Activated T-cell treated with anti-CD3 and anti-CD28 coated beads for 48 hours (primary cell): ENCODE measurements around the gene NFRKB.
"Not testable (repeated sequence)": the region's sequence is repeated elsewhere in the genome, so short reads cannot be mapped to it uniquely, and the experiment has no call there.

Experiments used
- DNase-seq: peaks from one replicate; pipeline ENCODE4 v3.0.0-alpha.2; 2020; ENCODE audit warnings: low read depth

The NFRKB gene

DNA sequence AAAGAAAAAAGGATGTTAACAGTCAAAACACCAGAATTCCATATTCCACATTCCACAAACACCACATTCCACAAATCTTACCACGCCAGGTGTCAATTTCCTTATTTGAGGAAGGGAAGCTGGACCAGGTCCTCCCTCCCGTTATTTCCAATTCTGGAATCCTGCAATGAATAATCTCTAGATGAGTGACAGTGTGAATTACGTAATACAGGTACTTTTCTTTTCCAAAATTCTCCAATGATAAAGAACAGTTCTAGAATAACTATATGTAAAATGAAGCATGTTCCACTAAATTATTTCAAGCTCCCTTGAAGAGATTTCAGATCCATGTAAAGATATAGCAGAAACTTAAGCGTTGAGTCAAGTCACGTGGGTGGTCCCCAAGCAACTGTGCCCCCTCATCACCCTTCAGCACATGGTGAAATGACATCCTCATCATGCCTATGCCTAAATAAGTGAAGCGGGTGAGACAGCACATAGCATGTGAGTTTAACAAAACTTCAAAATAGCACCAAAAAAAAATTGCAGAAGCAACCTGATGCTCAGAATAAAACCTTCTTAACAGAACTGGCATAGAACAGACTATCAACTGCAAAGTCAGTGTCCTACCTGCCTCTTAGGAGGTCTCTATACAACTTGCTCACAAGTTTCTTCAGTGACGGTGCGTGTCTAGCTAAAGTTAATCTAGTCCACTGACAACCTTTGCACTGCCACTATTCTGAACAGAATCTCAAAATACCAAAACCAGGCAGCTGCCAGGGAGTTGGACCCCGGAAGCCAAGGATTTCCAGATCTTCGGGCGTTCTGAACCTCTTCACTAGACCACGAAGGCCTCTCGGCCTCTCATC lies 876 bp downstream of the NFRKB start:
- no peak for DNase-seq

DNA sequence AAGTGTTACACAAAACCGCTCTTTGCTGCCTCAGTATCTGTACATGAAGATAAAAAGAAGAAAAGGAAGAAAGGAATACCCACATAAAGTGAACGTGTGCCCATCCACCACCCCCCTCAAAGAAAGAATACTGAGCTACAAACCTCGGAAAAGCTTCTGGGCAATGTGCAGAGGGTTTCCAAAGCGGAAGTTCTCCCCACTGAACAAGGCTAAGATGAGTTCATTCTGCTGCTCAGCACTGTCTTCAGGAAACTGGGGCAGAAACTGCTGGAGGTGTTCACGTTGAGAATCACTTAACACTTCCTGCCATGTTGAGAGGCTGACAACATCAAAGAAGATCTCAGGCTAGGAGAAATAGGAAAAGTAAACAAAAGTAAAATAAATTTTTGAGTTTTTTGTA lies 6.9 kb downstream of the NFRKB start:
- DNase-seq = no peak

DNA sequence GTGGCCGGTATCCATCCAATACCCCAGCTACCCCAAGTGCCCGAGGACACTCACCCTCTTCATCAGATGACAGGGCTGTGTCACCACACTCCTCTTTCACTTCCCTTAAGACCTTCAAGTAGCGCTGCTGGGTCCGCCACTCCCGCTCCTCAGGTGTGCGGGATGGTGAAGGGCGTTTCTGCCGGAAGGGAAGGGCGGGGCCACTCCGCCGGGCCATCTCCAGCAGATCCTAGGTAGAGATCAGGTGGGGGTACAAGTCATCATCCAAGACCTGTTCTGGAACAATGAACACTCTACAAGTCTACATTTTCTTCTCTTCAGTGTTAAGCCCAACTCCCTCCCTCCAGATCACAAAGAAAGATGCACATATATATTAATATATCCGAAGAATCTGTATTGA lies 10.0 kb downstream of the NFRKB start:
- no peak for DNase-seq

DNA sequence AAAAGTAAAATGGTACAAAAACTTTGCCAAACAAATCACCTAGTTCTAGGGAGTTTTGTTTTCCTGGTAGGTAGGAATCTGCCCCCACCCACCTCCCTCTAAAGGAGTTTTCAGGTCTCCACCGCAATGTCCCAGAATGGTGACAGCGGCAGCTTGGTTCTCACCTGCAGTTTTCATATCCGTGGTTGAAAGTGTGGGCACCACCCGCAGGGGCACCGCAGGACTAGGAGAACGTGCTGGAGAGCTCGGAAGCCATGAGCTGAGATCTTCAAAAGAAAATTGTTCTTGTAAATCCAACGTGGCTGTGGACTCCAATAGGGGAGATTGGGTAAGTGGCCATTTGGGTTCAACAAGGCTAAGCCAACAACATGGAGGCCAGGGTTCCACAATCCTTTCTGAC lies 10.8 kb downstream of the NFRKB start:
- DNase-seq = no peak

DNA sequence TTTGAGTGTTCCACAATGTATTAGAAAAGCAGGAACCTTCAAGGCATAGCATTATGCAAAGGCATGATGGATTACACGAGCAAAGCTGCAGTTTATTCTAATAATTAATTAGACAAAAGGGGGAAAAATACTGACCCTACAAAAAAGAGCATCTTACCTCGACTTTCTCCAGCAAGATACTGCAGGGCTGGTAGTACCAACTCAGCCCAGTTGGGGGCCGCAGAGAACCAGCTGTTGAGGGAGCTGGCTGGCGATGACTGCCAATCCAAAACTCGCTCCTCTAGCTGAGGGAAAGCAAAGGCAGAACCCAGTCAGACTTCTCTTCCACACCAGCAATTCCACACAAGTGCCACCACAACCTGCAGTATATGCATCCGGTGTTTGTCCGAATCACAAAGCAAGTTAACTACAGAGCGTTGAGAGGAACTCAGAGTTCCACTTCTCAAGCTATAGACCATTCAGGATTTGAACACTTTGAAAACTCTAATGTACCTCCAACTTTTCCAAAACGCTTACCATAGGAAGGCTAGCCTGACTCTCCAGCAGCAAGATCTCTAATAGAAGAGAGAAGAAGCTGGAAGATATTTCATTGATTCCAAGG lies 13.7 kb downstream of the NFRKB start:
- DNase-seq = peak; percentile 24

DNA sequence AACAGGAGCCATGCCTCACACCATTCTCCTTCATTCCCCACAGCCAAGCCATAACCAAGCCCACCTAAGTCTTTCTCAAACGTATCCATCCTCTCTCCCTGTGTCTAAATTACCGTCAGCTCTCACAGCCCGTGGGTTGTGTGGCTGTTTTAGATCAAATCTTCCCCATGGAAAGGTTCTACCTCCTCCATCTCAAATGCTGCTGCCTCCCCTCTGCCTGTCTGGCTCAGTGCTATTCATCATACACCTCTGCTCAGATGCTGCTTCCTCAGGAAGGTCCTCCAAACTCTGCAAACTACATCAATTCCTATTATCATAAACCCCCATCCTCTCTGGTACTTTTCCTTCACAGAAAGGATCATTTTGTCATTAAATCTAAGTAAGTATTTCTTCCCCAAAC lies 15.1 kb downstream of the NFRKB start:
- no peak for DNase-seq

DNA sequence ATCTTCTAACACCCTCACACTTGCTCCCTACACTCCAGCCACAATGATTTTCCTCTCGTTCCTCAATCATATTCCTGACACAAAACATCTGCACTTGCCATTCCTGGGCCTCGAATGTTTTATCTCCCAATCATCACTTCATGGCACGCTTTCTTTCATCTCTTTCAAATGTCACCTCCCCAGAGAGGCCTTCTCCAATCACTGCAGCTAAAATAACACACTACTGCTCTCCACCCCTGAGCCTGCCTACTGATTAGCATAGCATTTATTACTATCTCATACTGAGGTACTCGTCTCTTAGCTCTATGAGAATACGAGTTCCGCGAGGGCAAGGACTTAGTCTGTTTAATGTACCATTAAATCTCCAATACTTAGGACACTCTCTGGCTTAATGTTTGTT lies 23.5 kb downstream of the NFRKB start:
- DNase-seq = no peak

DNA sequence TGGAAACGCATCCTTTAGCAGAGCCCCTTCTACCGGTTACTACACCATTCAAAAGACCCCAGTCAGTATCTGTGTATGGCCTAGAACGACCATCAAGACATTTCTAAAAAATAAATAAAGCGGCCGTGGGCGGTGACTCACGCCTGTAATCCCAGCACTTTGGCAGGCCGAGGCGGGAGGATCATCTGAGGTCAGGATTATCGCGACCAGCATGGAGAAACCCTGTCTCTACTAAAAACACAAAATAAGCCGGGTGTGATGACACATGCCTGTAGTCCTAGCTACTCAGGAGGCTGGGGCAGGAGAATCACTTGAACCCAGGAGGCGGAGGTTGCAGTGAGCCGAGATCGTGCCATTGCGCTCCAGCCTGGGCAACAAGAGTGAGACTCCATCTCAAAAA lies 26.8 kb downstream of the NFRKB start:
- not testable (repeated sequence) for DNase-seq

DNA sequence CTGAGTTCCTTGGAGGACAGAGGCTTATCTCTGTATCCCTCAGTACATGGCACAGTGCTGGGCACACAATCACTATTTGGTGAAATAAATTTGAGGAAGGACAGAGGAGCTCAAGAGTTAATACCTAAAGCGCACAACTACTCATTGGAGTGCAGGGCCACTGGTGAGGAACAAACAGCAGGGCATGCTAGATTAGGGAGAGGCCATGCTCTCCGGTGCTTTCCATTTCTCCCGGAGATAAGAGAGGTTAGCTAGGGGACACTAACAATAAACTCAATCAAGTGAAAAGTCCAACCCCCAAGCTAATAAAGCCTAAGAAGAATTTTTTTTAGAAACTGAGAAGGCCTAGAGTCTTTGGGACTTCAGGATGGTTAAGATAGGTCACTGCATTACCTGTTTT lies 29.1 kb downstream of the NFRKB start:
- no peak for DNase-seq

DNA sequence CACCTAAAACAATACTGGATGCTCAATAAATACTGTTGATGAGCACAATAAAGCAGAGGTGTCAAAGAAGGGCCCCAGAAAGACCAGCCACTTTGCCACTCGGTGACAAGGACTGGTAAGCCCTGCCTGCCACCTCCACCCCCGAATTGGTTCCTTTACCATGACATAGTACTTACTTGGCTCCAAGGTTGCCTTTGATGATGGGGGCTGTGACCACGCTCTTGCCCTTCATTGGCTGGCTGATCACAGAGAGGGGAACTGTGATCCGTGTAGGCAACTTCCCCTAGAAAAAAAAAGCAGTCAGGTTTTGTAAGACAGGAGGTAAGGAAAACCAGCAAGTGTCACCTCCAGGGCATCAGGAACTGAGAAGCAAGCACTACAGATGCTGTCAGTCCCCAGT lies 29.7 kb downstream of the NFRKB start:
- no peak for DNase-seq

DNA sequence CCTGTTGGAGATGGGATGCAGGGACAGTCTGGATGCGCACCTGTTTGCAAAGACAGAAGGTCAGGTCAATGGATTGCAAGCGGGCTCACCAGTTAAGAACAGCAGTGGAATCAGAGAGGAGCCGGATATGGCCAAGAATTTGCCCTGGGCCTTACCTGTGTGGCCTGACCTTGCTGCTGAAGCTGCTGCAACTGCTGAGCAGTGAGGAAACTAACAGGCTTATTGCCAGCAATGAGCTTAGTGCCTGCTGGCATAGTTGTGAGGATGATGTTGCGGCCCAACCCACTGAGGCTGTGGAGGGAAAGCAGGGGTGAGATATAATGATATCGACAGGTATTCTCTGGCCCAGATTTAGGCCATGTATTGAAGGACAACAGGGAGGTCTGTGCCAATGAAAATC lies 30.6 kb downstream of the NFRKB start:
- DNase-seq = no peak

DNA sequence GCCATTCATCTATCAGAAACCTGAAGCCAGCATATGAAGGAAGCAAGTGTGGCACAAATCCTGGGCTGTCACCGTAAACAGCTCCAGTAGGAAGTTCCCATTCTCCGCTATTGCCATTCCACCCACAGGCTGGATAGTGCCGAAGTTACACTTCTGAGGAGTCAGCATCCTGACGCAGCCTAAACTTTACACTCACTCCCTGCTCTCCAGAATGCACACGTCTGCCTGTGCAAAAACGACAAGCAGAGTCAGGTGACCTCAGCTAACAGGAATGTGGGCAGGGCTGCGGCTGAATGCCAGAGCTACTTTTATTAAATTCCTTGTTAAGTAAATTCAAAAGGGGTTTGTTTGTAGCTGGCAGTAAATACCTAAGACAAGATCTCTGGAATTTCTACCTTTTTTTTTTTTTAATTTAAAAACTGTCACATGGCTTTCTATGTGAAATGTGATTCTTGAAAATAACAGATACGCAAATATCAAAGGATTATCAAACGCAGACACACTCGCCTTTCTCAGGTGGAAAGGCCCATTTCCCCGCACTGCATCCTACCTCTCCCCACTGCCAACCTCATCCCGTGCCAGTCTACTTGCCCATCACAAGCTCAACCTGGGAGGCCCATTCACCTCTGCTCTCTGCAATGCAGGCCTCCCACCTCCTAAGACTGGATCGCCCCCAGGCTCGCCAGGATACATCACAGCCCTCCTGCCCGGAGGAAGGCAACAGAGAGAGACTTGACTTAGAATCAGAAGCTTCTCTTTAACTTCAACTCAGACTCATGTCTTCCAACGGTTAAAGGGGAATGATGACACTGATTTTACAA lies 33.5 kb downstream of the NFRKB start:
- DNase-seq = no peak

DNA sequence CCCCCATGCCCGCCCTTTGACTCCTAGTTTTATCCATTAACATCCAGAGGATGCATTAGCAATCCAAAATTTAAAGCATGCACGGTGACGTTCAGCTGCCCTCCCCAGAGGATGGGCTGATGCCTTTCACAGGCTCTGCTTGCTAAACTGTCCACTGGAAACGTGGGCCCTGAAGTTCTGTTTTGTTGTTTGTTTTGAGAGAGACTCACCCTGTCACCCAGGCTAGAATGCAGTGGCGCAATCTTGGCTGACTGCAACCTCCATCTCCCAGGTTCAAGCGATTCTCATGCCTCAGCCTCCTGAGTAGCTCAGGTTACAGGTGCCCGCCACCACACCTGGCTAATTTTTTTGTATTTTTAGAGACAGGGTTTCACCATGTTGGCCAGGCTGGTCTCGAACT lies 39.3 kb downstream of the NFRKB start:
- no peak for DNase-seq

DNA sequence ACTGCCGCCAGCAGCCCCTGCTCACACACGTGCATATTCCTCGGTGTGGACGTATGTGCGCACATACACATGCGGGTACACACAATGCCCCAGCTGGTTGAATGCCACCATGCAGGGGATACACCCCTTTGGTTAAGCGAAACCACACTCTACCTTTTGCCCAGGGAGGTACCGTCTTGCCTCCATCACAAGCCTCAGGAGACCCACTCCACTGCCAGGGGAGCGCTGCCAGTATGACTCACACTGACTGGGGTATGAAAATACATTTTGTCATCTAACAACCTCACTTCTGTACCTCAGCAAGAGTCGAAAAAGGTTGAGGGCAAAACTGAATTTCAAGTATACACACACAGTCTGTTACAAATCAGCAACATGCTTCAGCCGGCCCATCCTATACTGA lies 40.3 kb downstream of the NFRKB start:
- DNase-seq = no peak

DNA sequence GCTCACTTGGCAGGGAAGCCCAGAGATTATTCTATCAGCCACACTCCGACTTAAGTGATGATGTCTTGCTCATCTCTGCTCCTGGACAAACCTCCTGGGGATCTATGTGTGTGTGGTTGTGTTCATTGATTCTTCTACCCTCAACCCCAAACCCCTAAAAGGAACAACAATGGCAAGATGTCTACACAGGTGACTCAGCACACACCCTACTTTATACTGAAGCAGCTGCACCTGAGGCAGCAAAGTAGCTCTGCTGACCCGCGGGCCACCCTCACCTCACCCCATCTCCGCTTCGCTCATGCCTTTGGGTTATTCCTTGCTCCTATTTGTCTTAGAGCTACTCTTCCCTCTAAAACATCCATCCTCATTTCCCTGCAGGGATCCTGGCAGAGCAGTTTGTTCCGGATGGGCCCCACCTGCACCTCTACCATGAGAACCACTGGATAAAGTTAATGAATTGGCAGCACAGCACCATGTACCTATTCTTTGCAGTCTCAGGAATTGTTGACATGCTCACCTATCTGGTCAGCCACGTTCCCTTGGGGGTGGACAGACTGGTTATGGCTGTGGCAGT lies 41.1 kb downstream of the NFRKB start:
- DNase-seq = no peak

DNA sequence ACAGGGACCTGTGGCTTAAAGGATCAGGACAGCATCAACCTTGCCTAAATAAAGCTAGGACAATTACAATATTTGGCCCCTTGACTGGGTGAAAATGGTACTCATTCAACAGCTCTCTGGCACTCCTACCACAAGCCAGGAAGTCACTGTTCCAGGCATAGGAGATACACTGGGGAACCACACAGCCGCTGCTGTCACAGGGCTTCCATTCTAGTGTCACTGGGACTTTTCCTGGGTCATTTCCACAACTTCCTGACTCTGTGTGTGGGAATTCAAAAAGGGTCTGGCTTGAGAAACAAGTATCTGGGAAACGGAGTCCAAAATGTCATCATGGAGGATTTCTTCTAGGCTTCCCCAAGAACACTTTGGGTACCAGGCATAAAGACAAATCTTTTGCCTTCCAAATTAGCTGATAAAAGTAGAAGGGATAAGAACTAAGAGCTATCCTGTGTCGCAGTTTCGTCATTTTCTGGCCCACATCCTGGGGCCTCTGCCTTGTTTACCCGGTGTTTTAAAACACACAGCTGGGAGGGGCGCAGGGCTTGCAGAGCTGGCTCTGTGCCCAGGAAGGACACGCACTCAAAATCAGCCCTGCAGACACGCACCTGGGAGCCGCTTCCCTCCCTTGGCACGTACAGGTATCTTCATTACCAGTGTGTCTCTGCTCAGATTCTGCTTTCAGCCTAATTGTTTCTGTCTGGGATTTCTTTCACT lies 41.7 kb downstream of the NFRKB start:
- no peak for DNase-seq

DNA sequence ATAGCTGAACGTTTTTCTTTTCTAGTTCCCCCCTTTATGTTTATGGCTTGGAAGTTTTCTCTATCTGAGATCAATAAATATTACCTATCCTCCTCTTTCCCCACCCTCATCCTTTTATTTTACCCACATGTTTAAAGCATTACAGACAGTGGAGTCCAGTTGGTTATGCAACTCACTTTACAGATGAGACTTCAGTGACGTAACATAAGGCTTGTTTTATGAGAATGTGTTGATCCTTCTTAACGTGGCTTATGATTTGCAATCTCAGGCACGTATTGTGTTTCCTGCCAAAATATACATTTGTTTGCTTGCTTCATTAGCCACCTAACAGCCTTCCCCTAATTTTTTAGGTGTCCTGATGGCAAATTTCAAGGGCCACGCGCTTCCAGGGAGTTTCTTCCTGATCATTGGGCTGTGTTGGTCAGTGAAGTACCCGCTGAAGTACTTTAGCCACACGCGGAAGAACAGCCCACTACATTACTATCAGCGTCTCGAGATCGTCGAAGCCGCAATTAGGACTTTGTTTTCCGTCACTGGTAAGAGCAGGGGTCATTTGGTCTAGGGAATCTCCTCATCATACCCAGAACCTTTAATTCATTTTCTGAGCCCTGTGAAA lies 43.1 kb downstream of the NFRKB start:
- no peak for DNase-seq

DNA sequence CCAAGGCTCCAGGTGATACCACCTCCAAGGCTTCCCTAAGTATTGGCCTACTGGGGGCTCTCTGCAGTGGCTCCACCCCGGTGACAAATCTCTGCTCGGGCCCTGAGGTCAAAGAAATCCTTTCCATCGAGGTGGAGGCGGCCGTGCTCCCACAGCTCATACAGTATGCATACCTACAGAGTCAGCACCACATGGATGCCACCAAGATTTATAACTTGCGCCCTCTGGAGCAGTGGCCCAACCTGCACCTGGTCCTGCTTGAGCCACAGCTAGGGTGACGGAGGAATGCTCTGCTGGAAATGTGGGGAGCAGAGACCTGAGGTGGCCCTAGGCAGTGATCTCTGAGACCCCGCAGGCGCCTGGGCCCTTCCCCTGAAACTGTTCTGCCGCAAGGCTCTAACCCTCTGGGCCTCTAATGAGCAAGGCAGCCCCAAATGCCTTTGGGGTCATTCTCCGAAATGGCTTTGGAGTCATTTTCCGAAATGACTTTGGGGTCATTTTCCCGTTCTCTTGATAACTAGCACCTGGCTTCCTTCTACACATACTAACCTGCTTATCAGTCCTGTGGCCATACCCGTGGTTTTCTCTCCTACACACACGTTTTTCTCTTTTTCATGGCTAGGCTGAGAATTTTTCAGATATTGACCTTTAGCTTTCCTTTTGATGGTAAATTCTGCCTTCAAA lies 45.8 kb downstream of the NFRKB start:
- no peak for DNase-seq

DNA sequence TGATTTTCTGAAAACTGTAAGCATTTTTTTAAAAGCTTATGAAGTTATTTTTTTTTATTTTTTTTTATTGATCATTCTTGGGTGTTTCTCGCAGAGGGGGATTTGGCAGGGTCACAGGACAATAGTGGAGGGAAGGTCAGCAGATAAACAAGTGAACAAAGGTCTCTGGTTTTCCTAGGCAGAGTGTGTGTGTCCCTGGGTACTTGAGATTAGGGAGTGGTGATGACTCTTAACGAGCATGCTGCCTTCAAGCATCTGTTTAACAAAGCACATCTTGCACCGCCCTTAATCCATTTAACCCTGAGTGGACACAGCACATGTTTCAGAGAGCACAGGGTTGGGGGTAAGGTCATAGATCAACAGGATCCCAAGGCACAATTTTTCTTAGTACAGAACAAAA lies 48.0 kb downstream of the NFRKB start:
- DNase-seq = not testable (repeated sequence)

DNA sequence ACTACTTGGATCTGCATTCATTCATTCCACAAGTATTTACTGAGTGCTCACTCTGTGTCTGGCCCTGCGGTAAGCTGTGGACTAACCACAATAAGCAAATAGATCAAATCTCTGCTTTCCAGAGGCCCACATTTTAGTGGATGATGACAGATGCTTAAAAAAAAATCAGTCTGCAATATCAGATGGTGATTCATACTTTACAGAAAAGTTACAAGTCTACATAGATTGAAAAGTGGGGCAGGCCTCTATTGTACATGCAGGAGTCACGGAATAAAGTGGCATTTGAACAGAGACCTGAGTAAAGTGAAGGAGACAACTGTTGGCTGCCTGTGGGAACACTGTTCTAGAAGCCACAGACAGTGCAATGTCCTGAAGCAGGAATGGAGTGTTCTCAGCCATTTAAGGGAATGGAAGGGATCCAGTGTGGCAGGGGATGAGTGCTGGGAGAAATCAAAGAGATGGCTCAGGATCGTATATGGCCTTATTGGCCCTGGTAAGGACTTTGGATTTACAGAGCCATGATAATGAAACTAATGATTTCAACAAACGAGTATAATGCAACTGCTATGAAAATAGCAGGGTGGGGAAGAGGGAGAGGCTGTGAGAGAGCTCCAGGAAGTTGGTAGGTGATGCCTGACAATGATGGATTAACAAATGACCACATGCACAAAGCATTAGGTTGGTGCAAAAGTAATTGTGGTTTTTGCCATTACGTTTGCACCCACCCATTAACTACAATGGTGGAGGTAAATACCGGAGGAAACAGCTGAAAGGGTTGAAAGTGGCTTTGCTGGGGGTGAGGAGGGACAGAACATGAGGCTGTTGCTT lies 48.7 kb downstream of the NFRKB start:
- DNase-seq = no peak
